ENCODE measurements around the gene PLD1. TPM values are rescaled to one million over a fixed set of nuclear protein-coding genes. Genes with fewer than 3 reads are reported as not detected.

The PLD1 gene
- total and polyA plus RNA-seq, 2 of the 8 experiments (the other 6 are each of a cell fraction or from before 2014, with no cell fraction given) = 1.2 to 2.6 TPM

GRCh38 chr3:171792531-171792930 is 17.8 kb downstream of the PLD1 start (continued):
- TF ChIP-seq SIN3A (conservative IDR thresholded peaks at IDR 0.05 in 1 of 2, IDR thresholded peaks at IDR 0.05 in 1 of 2; ENCODE audit: low read depth in 1 of 2, low read length in 2 of 2) = no peak
- no peak for TF ChIP-seq TEAD4 (IDR thresholded peaks at IDR 0.05; ENCODE audit: low read depth, low read length)
- no peak for TF ChIP-seq POLR2AphosphoS5 (IDR thresholded peaks at IDR 0.05; ENCODE audit: low read depth, low read length)
- no peak for TF ChIP-seq MAX (IDR thresholded peaks at IDR 0.05)

All from H1 (cell line).